Spleen (tissue), 7 donors: ENCODE data around the gene PACS2.

Experiments
- CTCF ChIP-seq, 11 experiments: fragments of 200-600 bp in 7 of 11; fragments of 450-650 bp in 4 of 11; sonication (generic) in 4 of 11; IDR thresholded peaks in 8 of 11; conservative IDR thresholded peaks in 3 of 11; 1 replicate in 7 of 11; 2 replicates in 4 of 11; pipeline versions ENCODE4 v1.4.0 to v1.8.0; 2016 to 2021; ENCODE audit warnings: antibody characterized with exemption in 11 of 11, inconsistent platforms in 4 of 11, mild to moderate bottlenecking in 1 of 11
- POLR2A ChIP-seq, 3 donors: fragments of 450-650 bp; IDR thresholded peaks; one replicate each; pipeline ENCODE4 v1.5.1; 2017; ENCODE audit warnings: antibody characterized with exemption in 3 of 3, mild to moderate bottlenecking in 1 of 3
- POLR2AphosphoS5 ChIP-seq, 3 donors: sonication (generic); formaldehyde crosslinking; IDR thresholded peaks; one replicate each; pipeline ENCODE4 v1.5.1; 2017; ENCODE audit warnings: antibody characterized with exemption in 3 of 3
- donor health status: DM: no; HTN: no; CAD: no; lungs with moderate emphysema.
- donor health status: DM: no; HTN: no; CAD: no.
- donor health status: DM: no; HTN: no; CAD: no.

GRCh38 chr14:105324080-105324778 lies 9.7 kb downstream of the PACS2 start:
- TF ChIP-seq POLR2AphosphoS5 (IDR thresholded peaks at IDR 0.05) (no peak), CTCF (IDR thresholded peaks at IDR 0.05 in 8 of 11, conservative IDR thresholded peaks at IDR 0.05 in 3 of 11) (no peak), POLR2A (IDR thresholded peaks at IDR 0.05) (no peak)
